ENCODE measurements around the gene FAM240A.

DNA sequence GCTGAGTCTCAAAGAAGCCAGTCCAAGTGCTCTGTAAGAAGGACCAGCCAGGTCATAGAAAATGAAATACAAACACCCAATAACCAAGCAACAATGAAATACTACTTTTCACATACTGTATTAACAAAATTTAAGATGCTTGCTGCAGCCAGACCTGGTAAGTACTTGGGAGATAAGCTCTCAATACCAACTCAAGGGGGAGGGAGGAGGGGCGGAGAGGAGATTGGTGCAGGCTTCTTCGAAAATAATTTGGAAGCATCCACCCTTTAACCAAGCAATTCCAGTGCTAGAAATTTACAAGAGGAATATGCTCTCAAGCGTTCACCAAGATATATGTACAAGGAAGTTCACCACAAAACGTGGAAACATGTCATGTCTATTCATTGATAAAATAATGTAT is 38.6 kb upstream of the FAM240A start:
- no peak for TF ChIP-seq EZH2 (IDR thresholded peaks at IDR 0.05)
- TF ChIP-seq POLR2AphosphoS5 (IDR thresholded peaks at IDR 0.05; ENCODE audit: borderline replicate concordance, low read depth, low read length), result no peak
- TF ChIP-seq FOXP2 (optimal IDR thresholded peaks at IDR 0.05; ENCODE audit: control extremely low read depth, extremely low read length, insufficient read depth), result no peak

Data from SK-N-MC (cell line).